GM23248 (cell line): ENCODE results near the gene RPS6KB2.

Experiments used
- EZH2 ChIP-seq: fragments of 200-600 bp; sonication (generic); IDR thresholded peaks from 2 replicates; pipeline ENCODE4 v1.6.1; 2018; ENCODE audit warnings: antibody characterized with exemption, mild to moderate bottlenecking; ENCODE audit not compliant: insufficient read depth, poor library complexity, severe bottlenecking
- EZH2phosphoT487 ChIP-seq: fragments of 200-600 bp; sonication (generic); IDR thresholded peaks from 2 replicates; pipeline ENCODE4 v1.6.1; 2018; ENCODE audit warnings: antibody characterized with exemption, moderate library complexity, mild to moderate bottlenecking, low read depth; ENCODE audit not compliant: insufficient read depth

DNA sequence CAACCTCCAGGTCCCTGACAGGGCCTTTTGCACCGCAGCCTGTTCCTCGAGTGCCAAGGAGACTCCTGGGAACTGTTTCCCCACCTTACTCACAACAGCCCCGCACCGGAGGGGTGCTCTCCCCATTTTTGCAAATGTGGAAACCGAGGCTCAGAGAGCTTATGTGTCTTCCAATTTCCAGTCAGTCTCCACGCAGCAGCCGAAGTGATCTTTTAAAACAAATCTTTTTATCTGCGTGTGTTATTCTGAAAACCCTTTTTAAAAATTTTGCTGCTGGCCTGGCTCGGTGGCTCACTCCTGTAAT, 41.2 kb downstream of the RPS6KB2 start:
- TF ChIP-seq EZH2 (no peak), EZH2phosphoT487 (no peak)
